Thyroid gland (tissue), 4 donors: Measurements from ENCODE around the gene EPB41L4A. TPM values are rescaled to one million over a fixed set of nuclear protein-coding genes. Genes with fewer than 3 reads are reported as not detected.
A peak's percentile ranks its signal among the peaks of the same experiment; 100 is the strongest.
"Not testable (repeated sequence)": the region's sequence is repeated elsewhere in the genome, so short reads cannot be mapped to it uniquely, and the experiment has no call there.

Source experiments
- DNase-seq, 2 donors: peaks; one replicate each; pipeline ENCODE4 v3.0.0-alpha.2; 2019
- H3K27ac ChIP-seq, 3 donors: fragments of 200-600 bp; sonication (generic); 1 replicate in 2 of 3; 2 replicates in 1 of 3; pipeline ENCODE4 v1.5.1; 2016 to 2019; ENCODE audit warnings: mild to moderate bottlenecking in 1 of 3, moderate library complexity in 1 of 3
- H3K27me3 ChIP-seq: fragments of 200-600 bp; sonication (generic); one replicate; pipeline ENCODE4 v1.5.1; 2019
- H3K36me3 ChIP-seq, 2 donors: fragments of 200-600 bp; sonication (generic); one replicate each; pipeline ENCODE4 v1.5.1; 2016 to 2019
- H3K4me1 ChIP-seq, 2 donors: fragments of 200-600 bp; sonication (generic); one replicate each; pipeline ENCODE4 v1.5.1; 2017 to 2019
- H3K4me3 ChIP-seq, 3 donors: fragments of 200-600 bp; sonication (generic); replicated peaks in 1 of 3; 1 replicate in 2 of 3; 2 replicates in 1 of 3; pipeline ENCODE4 v1.5.1; 2016; ENCODE audit warnings: mild to moderate bottlenecking in 1 of 3
- H3K9me3 ChIP-seq: fragments of 200-600 bp; sonication (generic); one replicate; pipeline ENCODE4 v1.5.1; 2017
- CTCF ChIP-seq, 6 experiments: fragments of 200-600 bp in 3 of 6; fragments of 450-650 bp in 3 of 6; sonication (generic) in 3 of 6; IDR thresholded peaks; one replicate each; pipeline ENCODE4 v1.5.1; 2016 to 2019; ENCODE audit warnings: antibody characterized with exemption in 6 of 6, mild to moderate bottlenecking in 2 of 6, inconsistent platforms in 1 of 6, moderate library complexity in 1 of 6
- POLR2A ChIP-seq, 2 donors: fragments of 450-650 bp; IDR thresholded peaks; one replicate each; pipeline ENCODE4 v1.6.1; 2017; ENCODE audit warnings: antibody characterized with exemption in 2 of 2, mild to moderate bottlenecking in 2 of 2, moderate library complexity in 1 of 2
- WGBS, 2 donors: methylation state at CpG; one replicate each; pipeline ENCODE4 v1.1.5; 2017; 5-methylcytosine and 5-hydroxymethylcytosine counted together
- intact Hi-C: fragments of 100-400 bp; cut with DNase I; formaldehyde crosslinking; loops from one replicate; pipeline ENCODE4 v1.15.1; 2023
- total RNA-seq, 4 donors: library from RNA; depleted of rRNA; stranded (reverse); fragments of >200 nt; gene quantifications; one replicate each; pipeline ENCODE4 v1.2.3, GENCODE V29; 2016

The EPB41L4A gene
- total RNA-seq, 4 donors from 2014 or later = 31.9 to 44.2 (median 37.5) TPM

- Histone ChIP-seq H3K9me3 (no peaks in the 10 kb centered on the region), H3K27me3 (no peaks in the 10 kb centered on the region), H3K4me1 (peaks cover 15 to 30% of the 10 kb centered on the region in 2 donors), H3K27ac (no peak overlapping the region), H3K36me3 (no peaks in the 10 kb centered on the region), H3K4me3 (no peak overlapping the region)
- 93 to 96% methylated on average over 3 of the region's 3 CpGs for WGBS, 2 donors
- intact Hi-C loops = no loop called here
- TF ChIP-seq POLR2A (IDR thresholded peaks at IDR 0.05) (no peak), CTCF (IDR thresholded peaks at IDR 0.05) (no peak)
- DNase-seq = no peak
These were observed 192.9 kb downstream of the EPB41L4A start for GRCh38 chr5:112226215-112226614.

DNA sequence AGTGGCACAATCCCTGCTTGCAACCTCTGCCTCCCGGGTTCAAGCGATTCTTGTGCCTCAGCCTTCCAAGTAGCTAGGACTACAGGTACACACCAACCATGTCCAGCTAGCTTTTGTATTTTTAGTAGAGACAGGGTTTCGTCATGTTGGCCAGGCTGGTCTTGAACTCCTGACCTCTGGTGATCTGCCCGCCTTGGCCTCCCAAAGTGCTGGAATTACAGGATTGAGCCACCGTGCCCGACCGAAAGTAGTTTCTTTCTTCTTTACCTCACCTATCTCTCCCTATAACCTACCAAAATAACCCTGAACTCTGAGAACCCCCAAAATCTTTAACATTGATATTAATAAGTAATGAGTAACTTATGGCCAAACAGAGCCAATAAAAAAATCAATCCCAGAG lies 196.1 kb downstream of the EPB41L4A start:
- not testable (repeated sequence) for H3K27ac ChIP-seq

DNA sequence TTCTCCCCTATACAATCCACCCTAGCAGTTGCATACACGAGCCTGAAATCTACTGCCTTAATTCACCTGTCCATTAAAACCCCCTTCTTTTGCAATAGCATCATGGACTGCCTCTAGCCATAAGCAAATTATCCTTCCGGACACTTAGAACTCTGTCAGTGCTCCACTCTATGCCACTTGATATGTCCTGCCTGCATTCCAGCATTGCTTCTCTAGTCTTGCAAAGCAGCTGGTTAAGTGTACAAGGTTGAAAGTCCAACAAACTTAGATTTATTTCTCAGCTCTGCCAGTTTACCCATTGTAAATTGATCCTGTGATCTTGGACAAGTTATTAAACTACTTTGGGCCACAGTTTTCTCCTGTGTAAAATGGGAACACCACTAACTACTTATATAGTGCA lies 197.9 kb downstream of the EPB41L4A start:
- intact Hi-C loops = no loop called here
- Histone ChIP-seq H3K36me3 (no peaks in the 10 kb centered on the region), H3K9me3 (no peaks in the 10 kb centered on the region), H3K4me1 (peaks cover 18 to 32% of the 10 kb centered on the region in 2 donors), H3K27ac (peak overlapping the region in 2 of 3 donors; percentile 36 to 43), H3K27me3 (no peaks in the 10 kb centered on the region), H3K4me3 (no peak overlapping the region)
- 28 to 35% methylated on average over 2 of the region's 2 CpGs for WGBS, 2 donors
- TF ChIP-seq CTCF (IDR thresholded peaks at IDR 0.05) (no peak), POLR2A (IDR thresholded peaks at IDR 0.05) (no peak)
- DNase-seq = peak; percentile 29 to 37

More for the DNA sequence above, 196.1 kb downstream of the EPB41L4A start:
- intact Hi-C loops, H3K36me3 ChIP-seq, H3K4me3 ChIP-seq, DNase-seq, H3K9me3 ChIP-seq, H3K27me3 ChIP-seq: not testable (repeated sequence)
- H3K4me1 ChIP-seq = peaks cover 18 to 34% of the 10 kb centered on the region in 2 donors
- WGBS, 2 donors = 95 to 96% methylated on average over 7 of the region's 7 CpGs

DNA sequence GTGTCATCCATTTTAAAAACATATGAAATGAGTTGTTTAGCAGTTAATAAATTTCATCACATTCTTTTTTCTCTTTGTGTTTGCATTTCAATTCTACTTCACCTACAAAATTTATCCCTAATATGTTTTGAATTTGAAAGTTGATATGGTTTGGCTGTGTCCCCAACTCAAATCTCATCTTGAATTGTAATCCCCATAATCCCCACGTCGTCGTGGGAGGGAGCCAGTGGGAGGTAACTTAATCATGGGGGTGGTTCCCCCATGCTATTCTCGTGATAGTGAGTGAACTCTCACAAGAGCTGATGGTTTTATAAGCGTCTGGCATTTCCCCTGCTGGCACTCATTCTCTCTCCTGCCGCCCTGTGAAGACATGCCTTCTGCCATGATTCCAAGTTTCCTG lies 200.1 kb downstream of the EPB41L4A start:
- Histone ChIP-seq H3K36me3 (no peaks in the 10 kb centered on the region), H3K9me3 (no peaks in the 10 kb centered on the region), H3K27me3 (no peaks in the 10 kb centered on the region), H3K4me1 (peaks cover 18 to 32% of the 10 kb centered on the region in 2 donors), H3K4me3 (no peak overlapping the region), H3K27ac (peak overlapping the region in 2 of 3 donors; percentile 76 to 79)
- intact Hi-C loops = no loop called here
- TF ChIP-seq CTCF (IDR thresholded peaks at IDR 0.05) (no peak), POLR2A (IDR thresholded peaks at IDR 0.05) (no peak)
- WGBS, 2 donors = 64 to 69% methylated on average over 6 of the region's 6 CpGs
- DNase-seq = peak in 1 of 2 donors; percentile 30

- Histone ChIP-seq H3K4me3 (no peak overlapping the region), H3K36me3 (no peaks in the 10 kb centered on the region), H3K27ac (peak overlapping the region; percentile 25 to 79 (median 76)), H3K9me3 (no peaks in the 10 kb centered on the region), H3K4me1 (peaks cover 18 to 32% of the 10 kb centered on the region in 2 donors), H3K27me3 (no peaks in the 10 kb centered on the region)
- TF ChIP-seq CTCF (IDR thresholded peaks at IDR 0.05) (no peak), POLR2A (IDR thresholded peaks at IDR 0.05) (no peak)
- intact Hi-C loops = no loop called here
- WGBS, 2 donors = 77 to 84% methylated on average over 5 of the region's 5 CpGs
- no peak for DNase-seq
These were observed 201.1 kb downstream of the EPB41L4A start for GRCh38 chr5:112217843-112218579.
